Fibroblast of mammary gland (primary cell): ENCODE measurements around the gene PARK7.

Experiments used
- DNase-seq: peaks from one replicate; pipeline ENCODE4 v3.0.0-alpha.2; 2010; ENCODE audit warnings: low read depth
- H3K4me3 ChIP-seq: 2 replicates; pipeline ENCODE4 v1.5.1; 2011; ENCODE audit warnings: low read depth, mild to moderate bottlenecking, low read length, moderate library complexity; ENCODE audit not compliant: control insufficient read depth
- CTCF ChIP-seq: conservative IDR thresholded peaks from 2 replicates; pipeline ENCODE4 v1.5.1; 2011; ENCODE audit warnings: low read depth, low read length, inconsistent platforms; ENCODE audit not compliant: control insufficient read depth, insufficient read depth

Gene PARK7

GRCh38 chr1:8009043-8010002, 47.8 kb downstream of the PARK7 start:
- no peak overlapping the region for H3K4me3 ChIP-seq
- peak; percentile 30 for DNase-seq
- TF ChIP-seq CTCF, result no peak

- H3K4me3 ChIP-seq, result no peak overlapping the region
- no peak for TF ChIP-seq CTCF
- DNase-seq, result peak; percentile 25
Measured at GRCh38 chr1:8010080-8010664, 48.7 kb downstream of the PARK7 start.

- DNase-seq, result peak; percentile 18
- no peak for TF ChIP-seq CTCF
- H3K4me3 ChIP-seq, result no peak overlapping the region
Measured at GRCh38 chr1:8011016-8011415, 49.5 kb downstream of the PARK7 start.

- H3K4me3 ChIP-seq, result no peak overlapping the region
- TF ChIP-seq CTCF, result no peak
- peak; percentile 6 for DNase-seq
Measured at GRCh38 chr1:8011923-8012858, 50.7 kb downstream of the PARK7 start.

- no peak overlapping the region for H3K4me3 ChIP-seq
- peak; percentile 1 for DNase-seq
- TF ChIP-seq CTCF, result no peak
Measured at GRCh38 chr1:8012955-8013354, 51.4 kb downstream of the PARK7 start.

GRCh38 chr1:8013399-8013798, 51.9 kb downstream of the PARK7 start:
- TF ChIP-seq CTCF, result no peak
- no peak overlapping the region for H3K4me3 ChIP-seq
- DNase-seq, result no peak
